Left kidney (tissue), 2 donors: ENCODE results near the gene NUMBL. TPM values are rescaled to one million over a fixed set of nuclear protein-coding genes. Genes with fewer than 3 reads are reported as not detected.
"Not testable (repeated sequence)": the region's sequence is repeated elsewhere in the genome, so short reads cannot be mapped to it uniquely, and the experiment has no call there.

Experiments used
- DNase-seq: peaks from one replicate; pipeline ENCODE4 v3.0.0-alpha.2; 2013
- polyA plus RNA-seq: library from polyadenylated mRNA; unstranded; fragments of 120-200 nt; gene quantifications from one replicate; pipeline ENCODE4 v1.2.1, GENCODE V29; 2013; ENCODE audit not compliant: insufficient read length

Gene NUMBL
- polyA plus RNA-seq, 1 donor, result 11.8 TPM

- DNase-seq, result no peak
These were observed 61.1 kb downstream of the NUMBL start for GRCh38 chr19:40629346-40629745.

- no peak for DNase-seq
These were observed 62.8 kb downstream of the NUMBL start for GRCh38 chr19:40627486-40628279.

- no peak for DNase-seq
These were observed 63.5 kb downstream of the NUMBL start for GRCh38 chr19:40626918-40627317.

GRCh38 chr19:40625406-40626120, 64.9 kb downstream of the NUMBL start:
- DNase-seq, result no peak

GRCh38 chr19:40624369-40625153, 65.9 kb downstream of the NUMBL start:
- not testable (repeated sequence) for DNase-seq

GRCh38 chr19:40623403-40624251, 66.8 kb downstream of the NUMBL start:
- DNase-seq, result no peak

- no peak for DNase-seq
These were observed 67.7 kb downstream of the NUMBL start for GRCh38 chr19:40622773-40623075.

- DNase-seq, result no peak
These were observed 68.3 kb downstream of the NUMBL start for GRCh38 chr19:40621966-40622772.

GRCh38 chr19:40621283-40621682, 69.2 kb downstream of the NUMBL start:
- DNase-seq, result no peak

- no peak for DNase-seq
These were observed 70.3 kb downstream of the NUMBL start for GRCh38 chr19:40620161-40620485.

GRCh38 chr19:40619333-40620160, 70.9 kb downstream of the NUMBL start:
- no peak for DNase-seq

- DNase-seq, result no peak
These were observed 72.5 kb downstream of the NUMBL start for GRCh38 chr19:40617961-40618360.

GRCh38 chr19:40616941-40617340, 73.5 kb downstream of the NUMBL start:
- DNase-seq, result no peak

- DNase-seq, result no peak
These were observed 74.3 kb downstream of the NUMBL start for GRCh38 chr19:40616178-40616577.

Other genes starting within 250 kb of the NUMBL start
- gene SERTAD3, start 246.3 kb downstream of the NUMBL start, polyA plus RNA-seq, result 30.6 TPM
- gene BLVRB, start 224.9 kb downstream of the NUMBL start, polyA plus RNA-seq, result 26.7 TPM
- 1.2 TPM for gene SPTBN4, start 223.7 kb downstream of the NUMBL start, polyA plus RNA-seq
- 48.2 TPM for gene SHKBP1, start 113.8 kb downstream of the NUMBL start, polyA plus RNA-seq
- gene LTBP4, start 89.3 kb downstream of the NUMBL start, polyA plus RNA-seq, result 187 TPM
- gene COQ8B, start 26.2 kb upstream of the NUMBL start, polyA plus RNA-seq, result 30.3 TPM
- gene ITPKC, start 26.5 kb upstream of the NUMBL start, polyA plus RNA-seq, result 11.5 TPM
- 18.5 TPM for gene ACTMAP, start 59.8 kb upstream of the NUMBL start, polyA plus RNA-seq
- gene SNRPA, start 60.6 kb upstream of the NUMBL start, polyA plus RNA-seq, result 117 TPM
- gene MIA, start 84.9 kb upstream of the NUMBL start, polyA plus RNA-seq, result 4.2 TPM
- 8.8 TPM for gene RAB4B, start 87.6 kb upstream of the NUMBL start, polyA plus RNA-seq
- 59.5 TPM for gene EGLN2, start 108.5 kb upstream of the NUMBL start, polyA plus RNA-seq
- gene CYP2A6, start 159.8 kb upstream of the NUMBL start, polyA plus RNA-seq, result 0.35 TPM
- gene CYP2A7, start 191.6 kb upstream of the NUMBL start, polyA plus RNA-seq, result 0.40 TPM